Spleen (tissue), 13 donors: ENCODE measurements around the gene FAHD2B. TPM values are rescaled to one million over a fixed set of nuclear protein-coding genes. Genes with fewer than 3 reads are reported as not detected.
"Not testable (repeated sequence)": the region's sequence is repeated elsewhere in the genome, so short reads cannot be mapped to it uniquely, and the experiment has no call there.

ENCODE experiments used
- DNase-seq: peaks from one replicate; pipeline ENCODE4 v3.0.0-alpha.2; 2020
- H3K27ac ChIP-seq, 8 donors: fragments of 200-600 bp; sonication (generic) in 7 of 8; 1 replicate in 4 of 8; 2 replicates in 4 of 8; pipeline versions ENCODE4 v1.5.0 to v1.8.0; 2016 to 2021; ENCODE audit warnings: inconsistent platforms in 4 of 8, mild to moderate bottlenecking in 4 of 8, moderate library complexity in 1 of 8
- H3K27me3 ChIP-seq, 7 donors: fragments of 200-600 bp; sonication (generic) in 6 of 7; replicated peaks in 1 of 7; 1 replicate in 4 of 7; 2 replicates in 3 of 7; pipeline versions ENCODE4 v1.5.0 to v1.8.0; 2016 to 2021; ENCODE audit warnings: inconsistent platforms in 3 of 7, mild to moderate bottlenecking in 1 of 7
- H3K36me3 ChIP-seq, 6 donors: fragments of 200-600 bp; sonication (generic) in 5 of 6; 1 replicate in 4 of 6; 2 replicates in 2 of 6; pipeline versions ENCODE4 v1.5.0 to v1.8.0; 2016 to 2021; ENCODE audit warnings: inconsistent platforms in 2 of 6
- H3K4me1 ChIP-seq, 6 donors: fragments of 200-600 bp; sonication (generic) in 5 of 6; 1 replicate in 3 of 6; 2 replicates in 3 of 6; pipeline versions ENCODE4 v1.5.0 to v1.8.0; 2016 to 2021; ENCODE audit warnings: inconsistent platforms in 3 of 6
- H3K4me3 ChIP-seq, 8 donors: fragments of 200-600 bp; sonication (generic) in 7 of 8; 1 replicate in 4 of 8; 2 replicates in 4 of 8; pipeline versions ENCODE4 v1.5.0 to v1.8.0; 2016 to 2021; ENCODE audit warnings: inconsistent platforms in 4 of 8, mild to moderate bottlenecking in 4 of 8, moderate library complexity in 2 of 8
- H3K9me3 ChIP-seq, 8 donors: fragments of 200-600 bp; sonication (generic) in 7 of 8; 1 replicate in 4 of 8; 2 replicates in 4 of 8; pipeline versions ENCODE4 v1.5.0 to v1.8.0; 2016 to 2021; ENCODE audit warnings: inconsistent platforms in 4 of 8
- CTCF ChIP-seq, 11 experiments: fragments of 200-600 bp in 7 of 11; fragments of 450-650 bp in 4 of 11; sonication (generic) in 4 of 11; IDR thresholded peaks in 8 of 11; conservative IDR thresholded peaks in 3 of 11; 1 replicate in 7 of 11; 2 replicates in 4 of 11; pipeline versions ENCODE4 v1.4.0 to v1.8.0; 2016 to 2021; ENCODE audit warnings: antibody characterized with exemption in 11 of 11, inconsistent platforms in 4 of 11, mild to moderate bottlenecking in 1 of 11
- POLR2A ChIP-seq, 3 donors: fragments of 450-650 bp; IDR thresholded peaks; one replicate each; pipeline ENCODE4 v1.5.1; 2017; ENCODE audit warnings: antibody characterized with exemption in 3 of 3, mild to moderate bottlenecking in 1 of 3
- POLR2AphosphoS5 ChIP-seq, 3 donors: sonication (generic); formaldehyde crosslinking; IDR thresholded peaks; one replicate each; pipeline ENCODE4 v1.5.1; 2017; ENCODE audit warnings: antibody characterized with exemption in 3 of 3
- WGBS, 5 donors: extraction: QIAGEN DNeasy Blood & Tissue Kit in 3 of 5; methylation state at CpG; one replicate each; pipeline versions ENCODE4 v1.1.5 to v1.1.7; 2013 to 2018; 5-methylcytosine and 5-hydroxymethylcytosine counted together
- intact Hi-C: fragments of 100-400 bp; cut with DNase I; formaldehyde crosslinking; loops from one replicate; pipeline ENCODE4 v1.15.0; 2023; ENCODE audit warnings: low total_unique reads
- long read RNA-seq, 2 donors: transcript quantifications; one replicate each; lab custom pipeline, GENCODE V29; 2026
- polyA plus RNA-seq, 3 donors: library from polyadenylated mRNA; stranded (reverse); fragments of 200-250 nt; gene quantifications; one replicate each; pipeline ENCODE4 v1.2.1, GENCODE V29; 2013
- total RNA-seq, 7 donors: library from RNA; depleted of rRNA in 3 of 7; stranded (reverse); fragments of >200 nt in 3 of 7; fragmentation: NEBNext Ultra II Directional in 4 of 7; extraction: Animal tissue kit (Norgen Biotek cat#: 25700) in 4 of 7; gene quantifications; one replicate each; pipeline versions ENCODE4 v1.1.0 to v1.2.1, GENCODE V29; 2016 to 2021
- donor health status: healthy with polysubstance abuse.
- donor health status: DM: no; HTN: no; CAD: no; lungs with moderate emphysema.
- donor health status: DM: no; HTN: no; CAD: no.
- donor health status: Bipolar disorder and iron deficiency.
- donor health status: healthy.
- donor health status: DM: no; HTN: no; CAD: no.
- donor health status: DM: yes; HTN: yes; CAD: no.

The FAHD2B gene, protein sequence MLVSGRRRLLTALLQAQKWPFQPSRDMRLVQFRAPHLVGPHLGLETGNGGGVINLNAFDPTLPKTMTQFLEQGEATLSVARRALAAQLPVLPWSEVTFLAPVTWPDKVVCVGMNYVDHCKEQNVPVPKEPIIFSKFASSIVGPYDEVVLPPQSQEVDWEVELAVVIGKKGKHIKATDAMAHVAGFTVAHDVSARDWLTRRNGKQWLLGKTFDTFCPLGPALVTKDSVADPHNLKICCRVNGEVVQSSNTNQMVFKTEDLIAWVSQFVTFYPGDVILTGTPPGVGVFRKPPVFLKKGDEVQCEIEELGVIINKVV
- 10 to 100 TPM in 2 of 7 donors, 1 to 10 TPM in 5; 4.6 to 12.8 (median 6.0) TPM for total RNA-seq
- polyA plus RNA-seq, result 1 to 10 TPM; 7.7 to 9.5 (median 8.6) TPM
- long read RNA-seq, donor 1, partial matches to known transcripts, result 0 of 5 reads
- long read RNA-seq, donor 1, other reads (novel, unspliced or antisense), result 0 of 5 reads
- long read RNA-seq, donor 2, partial matches to known transcripts, result 5 of 6 reads
- long read RNA-seq, donor 2, other reads (novel, unspliced or antisense), result 0 of 6 reads

DNA sequence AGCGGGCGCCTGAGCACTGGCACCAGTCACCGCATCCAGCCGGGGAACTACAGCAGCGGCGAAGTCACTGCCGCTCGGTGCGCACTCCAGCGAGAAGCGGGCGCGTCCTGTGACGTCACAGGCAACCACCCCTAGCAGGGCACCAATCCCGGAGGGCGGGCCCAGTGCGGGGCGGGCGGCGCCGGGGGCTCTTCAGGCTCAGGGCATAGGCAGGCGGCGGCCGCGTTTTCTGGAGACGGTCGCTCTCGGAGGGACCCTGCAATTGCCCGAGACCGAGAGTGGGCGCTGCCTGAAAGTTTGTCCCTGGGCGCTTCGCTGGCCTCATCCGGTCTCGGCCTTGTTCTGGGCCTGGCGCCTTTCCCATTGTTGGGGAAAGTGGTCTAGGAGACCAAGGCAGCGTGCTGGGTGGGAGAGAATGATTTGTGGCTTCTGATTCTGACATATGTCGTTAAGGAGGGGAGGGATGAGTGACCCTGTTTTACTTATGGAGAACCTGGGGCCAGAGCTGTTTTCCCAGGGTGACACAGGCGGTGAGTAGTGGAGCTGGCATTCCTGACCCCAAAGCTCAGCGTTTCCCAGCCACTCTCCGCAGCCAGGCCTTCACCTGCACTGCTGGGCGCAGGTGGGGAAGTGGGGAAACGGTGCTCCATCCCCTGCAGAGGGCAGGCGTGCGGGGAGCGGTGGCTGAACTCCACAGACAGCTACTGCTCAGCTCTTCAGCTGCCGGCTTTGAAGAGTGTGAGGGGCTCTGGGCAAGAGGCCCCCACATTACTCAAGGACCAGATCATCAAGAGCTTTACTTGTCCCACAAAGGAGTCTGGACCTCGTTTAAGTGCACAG is at the start of gene FAHD2B:
TSS of gene FAHD2B (minus strand) at position 111 of the 840 bp plus-strand sequence. CDS start 3,176 bp downstream, outside the sequence.
- 2 to 10% (median 7%) methylated on average over 1 to 44 of the region's 48 CpGs for WGBS, 5 donors
- H3K9me3 ChIP-seq, H3K27me3 ChIP-seq, H3K36me3 ChIP-seq, intact Hi-C loops: not testable (repeated sequence)
- Histone ChIP-seq H3K4me3 (peak within 1 kb of the TSS in 7 of 8 donors; percentile 11 to 62 (median 29)), H3K4me1 (peaks cover 0 to 13% (median 9%) of the 10 kb centered on the region in 6 donors), H3K27ac (peak within 1 kb of the TSS in 6 of 8 donors; percentile 4 to 61 (median 49))
- peak; percentile 96 for DNase-seq

DNA sequence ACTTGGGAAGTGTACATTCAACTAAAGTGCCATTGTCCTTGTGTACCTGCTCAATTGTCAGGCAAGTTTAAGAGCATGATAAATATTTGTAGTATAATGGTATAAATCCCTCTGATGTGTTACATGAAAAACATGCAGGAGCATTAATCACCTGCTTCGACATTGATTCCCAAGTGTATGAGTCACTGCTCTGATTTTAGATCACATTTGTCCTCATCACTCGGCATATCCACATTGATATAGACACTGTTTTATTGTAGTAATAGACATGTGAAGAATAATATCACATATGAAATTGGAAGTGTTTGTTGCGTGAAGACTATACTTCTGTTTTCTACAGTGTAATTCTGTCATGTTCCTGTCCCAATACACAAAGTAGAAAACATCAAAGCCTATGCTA is 49.3 kb upstream of the FAHD2B start:
- WGBS, 5 donors, result 75 to 82% (median 80%) methylated on average over 3 of the region's 3 CpGs
- intact Hi-C loops, H3K4me3 ChIP-seq, H3K27ac ChIP-seq, H3K4me1 ChIP-seq, H3K27me3 ChIP-seq, DNase-seq, H3K9me3 ChIP-seq: not testable (repeated sequence)
- H3K36me3 ChIP-seq, result peaks cover 0 to 47% (median 16%) of the 10 kb centered on the region in 6 donors

DNA sequence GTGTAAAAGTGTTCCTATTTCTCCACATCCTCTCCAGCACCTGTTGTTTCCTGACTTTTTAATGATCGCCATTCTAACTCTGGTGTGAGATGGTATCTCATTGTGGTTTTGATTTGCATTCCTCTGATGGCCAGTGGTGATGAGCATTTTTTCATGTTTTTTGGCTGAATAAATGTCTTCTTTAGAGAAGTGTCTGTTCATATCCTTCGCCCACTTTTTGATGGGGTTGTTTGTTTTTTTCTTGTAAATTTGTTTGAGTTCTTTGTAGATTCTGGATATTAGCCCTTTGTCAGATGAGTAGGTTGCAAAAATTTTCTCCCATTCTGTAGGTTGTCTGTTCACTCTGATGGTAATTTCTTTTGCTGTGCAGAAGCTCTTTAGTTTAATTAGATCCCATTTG is 34.4 kb upstream of the FAHD2B start:
- intact Hi-C loops, H3K27me3 ChIP-seq, H3K9me3 ChIP-seq, DNase-seq, H3K27ac ChIP-seq, H3K4me3 ChIP-seq, H3K4me1 ChIP-seq, H3K36me3 ChIP-seq: not testable (repeated sequence)
- WGBS, 5 donors, result 82 to 94% (median 88%) methylated on average over 2 of the region's 2 CpGs

GRCh38 chr2:97113882-97114255 is 19.2 kb upstream of the FAHD2B start:
- peak overlapping the region; percentile 81 to 95 (median 92) for H3K27ac ChIP-seq
- intact Hi-C loops, H3K36me3 ChIP-seq, H3K9me3 ChIP-seq, H3K27me3 ChIP-seq: not testable (repeated sequence)
- WGBS, 5 donors, result 0 to 2% (median 2%) methylated on average over 9 to 17 of the region's 18 CpGs
- DNase-seq, result peak; percentile 82
- H3K4me1 ChIP-seq, result peaks cover 0 to 12% (median 0%) of the 10 kb centered on the region in 6 donors
- H3K4me3 ChIP-seq, result peak overlapping the region; percentile 54 to 92 (median 73)

DNA sequence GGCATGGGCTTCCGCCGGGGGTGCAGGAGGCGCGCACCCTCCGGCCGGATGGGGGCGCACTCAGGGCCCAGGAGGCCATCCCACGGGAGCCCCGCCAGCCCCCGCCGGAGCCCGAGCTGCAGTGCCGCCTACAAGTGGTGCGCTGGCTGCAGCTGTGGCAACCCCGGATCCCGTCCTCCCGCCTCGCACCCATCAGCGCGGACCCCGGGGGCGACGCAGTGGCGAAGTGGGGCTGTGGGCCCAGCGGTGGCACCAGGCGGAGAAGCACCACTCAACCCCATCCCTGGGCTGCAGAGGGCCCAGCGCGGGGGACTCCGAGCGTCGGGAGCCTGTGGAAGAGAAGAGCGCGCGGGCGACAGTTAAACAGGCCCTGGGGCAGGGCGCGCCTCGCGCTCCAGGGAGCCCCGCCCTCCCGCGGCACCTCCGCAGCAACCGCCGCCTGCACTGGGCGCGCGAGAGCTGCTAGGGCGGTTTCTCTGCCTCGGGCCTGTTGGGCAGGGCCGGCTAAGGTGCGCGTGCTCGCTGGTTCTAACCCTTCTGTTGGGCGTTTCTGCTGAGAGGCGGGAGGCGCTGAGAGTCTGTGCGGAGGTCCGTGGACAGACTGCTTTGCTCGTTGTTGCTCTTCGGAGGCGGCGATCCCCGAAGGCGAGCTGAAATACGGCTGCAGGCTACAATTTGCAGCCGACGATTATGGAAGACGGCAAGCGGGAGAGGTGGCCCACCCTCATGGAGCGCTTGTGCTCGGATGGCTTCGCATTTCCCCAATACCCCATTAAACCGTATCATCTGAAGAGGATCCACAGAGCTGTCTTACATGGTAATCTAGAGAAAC is 18.6 kb upstream of the FAHD2B start, which contains the start of gene ANKRD36:
TSS of gene ANKRD36 (plus strand) at position 104 of the 832 bp plus-strand sequence. CDS start at position 691, 587 bp downstream.
- H3K9me3 ChIP-seq, H3K36me3 ChIP-seq, H3K27me3 ChIP-seq, intact Hi-C loops: not testable (repeated sequence)
- H3K27ac ChIP-seq, result peak within 1 kb of the TSS; percentile 81 to 95 (median 92)
- 0 to 1% (median 0%) methylated on average over 14 to 61 of the region's 74 CpGs for WGBS, 5 donors
- H3K4me1 ChIP-seq, result peaks cover 0 to 12% (median 0%) of the 10 kb centered on the region in 6 donors
- peak; percentile 97 for DNase-seq
- H3K4me3 ChIP-seq, result peak within 1 kb of the TSS; percentile 54 to 92 (median 73)
- TF ChIP-seq CTCF (IDR thresholded peaks at IDR 0.05 in 8 of 11, conservative IDR thresholded peaks at IDR 0.05 in 3 of 11) (peak; percentile 13 to 77 (median 49)), POLR2AphosphoS5 (IDR thresholded peaks at IDR 0.05) (peak; percentile 41 to 80 (median 76)), POLR2A (IDR thresholded peaks at IDR 0.05) (peak in 2 of 3 donors; percentile 11 to 37)
